ENCODE results near the gene FGFR3.

Gene FGFR3

DNA sequence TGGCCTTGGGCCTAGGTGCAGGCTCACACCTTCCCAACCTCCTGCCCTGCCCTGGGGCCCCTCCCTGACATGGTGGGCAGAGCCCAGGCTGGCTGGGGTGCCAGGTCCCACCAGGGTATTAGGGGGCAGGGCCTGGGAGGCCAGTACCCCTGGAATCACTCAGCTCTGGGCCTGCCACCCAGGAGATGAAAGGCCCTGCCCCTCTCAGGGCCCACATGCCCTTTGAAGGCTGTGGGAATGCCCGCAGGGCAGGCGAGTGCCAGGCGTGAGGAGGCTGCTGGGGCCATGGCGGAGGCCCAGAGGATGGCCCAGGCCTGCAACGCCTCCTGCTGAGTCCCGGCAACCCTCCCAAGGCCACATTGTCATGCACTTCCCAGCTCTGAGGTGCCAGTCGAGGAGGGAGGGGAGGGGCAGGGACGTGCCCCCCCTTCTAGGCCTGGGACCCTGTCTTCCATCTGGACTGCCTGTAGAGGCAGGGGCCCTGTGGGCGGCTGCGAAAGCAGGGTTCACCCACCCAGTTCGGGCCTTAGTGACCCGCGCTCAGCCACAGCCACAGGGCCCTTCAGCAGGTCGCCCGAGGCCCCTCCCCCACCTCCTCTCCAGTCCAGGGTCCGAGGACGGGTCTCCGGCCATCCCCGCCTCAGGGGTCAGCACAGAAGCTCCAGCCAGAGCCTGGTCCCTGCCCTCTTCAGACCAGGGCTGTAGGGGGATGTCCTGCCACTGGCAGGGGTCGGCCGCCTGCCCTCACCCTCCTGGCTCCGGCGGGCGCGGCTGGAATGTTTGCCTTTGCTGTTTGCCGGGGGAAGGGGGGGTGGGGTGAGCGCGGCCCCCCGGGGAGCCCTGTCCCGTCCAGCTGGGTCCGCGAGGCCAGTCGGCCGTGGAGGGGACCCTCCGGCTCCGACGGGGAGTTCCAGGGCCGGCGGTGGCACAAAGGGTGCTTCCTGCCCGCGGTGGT, 26.7 kb upstream of the FGFR3 start:
- no peak for TF ChIP-seq JUND (IDR thresholded peaks at IDR 0.05; ENCODE audit: low read depth)
- DNase-seq (ENCODE audit: low read depth in 1 of 2, low spot score in 1 of 2), result peak in 1 of 2 experiments; percentile 46
- in situ Hi-C loops (cut with HindIII; ENCODE audit: low pct_unique_long_range_greater_than_20kb, low sequenced_read_pairs), result no loop called here

- in situ Hi-C loops (cut with HindIII; ENCODE audit: low pct_unique_long_range_greater_than_20kb, low sequenced_read_pairs), result no loop called here
- DNase-seq (ENCODE audit: low read depth in 1 of 2, low spot score in 1 of 2), result no peak
- no peak for TF ChIP-seq JUND (IDR thresholded peaks at IDR 0.05; ENCODE audit: low read depth)
These were observed 25.9 kb upstream of the FGFR3 start for GRCh38 chr4:1767061-1767769.

- peak; percentile 61 to 81 for DNase-seq (ENCODE audit: low read depth in 1 of 2, low spot score in 1 of 2)
- TF ChIP-seq JUND (IDR thresholded peaks at IDR 0.05; ENCODE audit: low read depth), result no peak
- in situ Hi-C loops (cut with HindIII; ENCODE audit: low pct_unique_long_range_greater_than_20kb, low sequenced_read_pairs), result no loop called here
These were observed 25.2 kb upstream of the FGFR3 start for GRCh38 chr4:1767770-1768366.

- in situ Hi-C loops (cut with HindIII; ENCODE audit: low pct_unique_long_range_greater_than_20kb, low sequenced_read_pairs), result no loop called here
- no peak for TF ChIP-seq JUND (IDR thresholded peaks at IDR 0.05; ENCODE audit: low read depth)
- DNase-seq (ENCODE audit: low read depth in 1 of 2, low spot score in 1 of 2), result peak; percentile 77 to 78
These were observed 24.6 kb upstream of the FGFR3 start for GRCh38 chr4:1768367-1769034.

DNA sequence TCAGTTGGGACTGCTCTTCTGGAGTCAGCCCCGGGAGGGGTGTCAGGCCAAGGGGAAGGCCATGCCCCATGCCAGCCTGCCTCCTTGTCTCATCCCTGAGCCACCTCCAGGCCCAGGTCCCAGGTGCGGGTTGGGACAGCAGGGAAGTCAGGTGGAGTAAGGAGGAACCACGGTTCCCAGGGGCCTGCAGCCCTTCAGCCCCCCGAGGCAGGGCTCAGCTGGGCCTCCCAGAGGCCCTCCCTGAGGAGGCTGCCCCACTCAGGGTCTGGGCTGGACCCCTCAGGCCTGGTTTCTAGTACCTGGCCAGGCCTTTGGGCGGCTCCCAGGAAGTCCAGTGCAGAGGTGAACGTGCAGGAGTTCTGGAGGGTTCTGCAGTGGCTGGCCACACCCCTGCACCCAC, 23.4 kb upstream of the FGFR3 start:
- in situ Hi-C loops (cut with HindIII; ENCODE audit: low pct_unique_long_range_greater_than_20kb, low sequenced_read_pairs), result no loop called here
- no peak for DNase-seq (ENCODE audit: low read depth in 1 of 2, low spot score in 1 of 2)
- no peak for TF ChIP-seq JUND (IDR thresholded peaks at IDR 0.05; ENCODE audit: low read depth)

DNA sequence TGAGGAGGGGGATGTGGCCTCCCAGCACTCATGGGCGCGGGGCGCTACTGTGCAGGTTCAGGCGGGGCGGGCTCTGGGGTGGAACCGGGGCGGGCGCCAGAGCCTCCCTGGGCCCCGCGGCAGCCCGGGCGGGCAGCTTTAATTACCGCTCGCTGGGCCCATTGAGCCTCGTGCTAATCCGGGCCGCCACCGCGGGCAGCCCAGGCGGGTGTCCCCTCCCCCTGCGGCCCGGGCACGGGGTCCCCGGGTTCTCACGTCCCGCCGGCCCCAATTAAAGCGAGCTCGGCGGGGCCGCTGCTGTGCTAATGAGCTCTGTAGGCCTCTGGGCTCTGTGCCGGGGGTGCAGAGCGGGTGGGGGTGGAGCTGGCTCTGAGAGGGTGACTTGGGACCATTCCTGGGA, 22.8 kb upstream of the FGFR3 start:
- in situ Hi-C loops (cut with HindIII; ENCODE audit: low pct_unique_long_range_greater_than_20kb, low sequenced_read_pairs), result no loop called here
- DNase-seq (ENCODE audit: low read depth in 1 of 2, low spot score in 1 of 2), result no peak
- TF ChIP-seq JUND (IDR thresholded peaks at IDR 0.05; ENCODE audit: low read depth), result no peak

DNA sequence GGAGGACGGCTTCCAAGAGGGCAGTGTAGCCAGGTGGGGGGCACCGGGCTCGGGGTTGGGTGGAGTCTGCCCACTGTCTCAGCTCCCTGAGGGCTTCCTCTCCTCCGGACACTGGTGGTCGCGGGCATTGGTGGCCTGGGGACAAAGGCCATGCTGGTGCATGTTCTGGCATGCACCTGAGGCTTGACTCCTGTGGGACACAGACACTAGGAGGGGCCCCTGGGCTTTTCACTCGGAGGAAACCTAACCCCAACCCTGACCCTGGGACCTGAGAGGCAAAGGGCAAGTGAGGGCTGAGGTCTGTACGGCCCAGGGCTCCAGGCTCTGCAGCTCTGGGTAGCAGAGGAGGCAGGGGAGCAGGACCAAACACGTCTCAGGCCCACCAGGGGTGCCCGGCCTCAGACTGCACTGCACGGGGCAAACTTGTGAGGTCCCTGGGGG, 22.3 kb upstream of the FGFR3 start:
- no peak for DNase-seq (ENCODE audit: low read depth in 1 of 2, low spot score in 1 of 2)
- in situ Hi-C loops (cut with HindIII; ENCODE audit: low pct_unique_long_range_greater_than_20kb, low sequenced_read_pairs), result no loop called here
- TF ChIP-seq JUND (IDR thresholded peaks at IDR 0.05; ENCODE audit: low read depth), result no peak

DNA sequence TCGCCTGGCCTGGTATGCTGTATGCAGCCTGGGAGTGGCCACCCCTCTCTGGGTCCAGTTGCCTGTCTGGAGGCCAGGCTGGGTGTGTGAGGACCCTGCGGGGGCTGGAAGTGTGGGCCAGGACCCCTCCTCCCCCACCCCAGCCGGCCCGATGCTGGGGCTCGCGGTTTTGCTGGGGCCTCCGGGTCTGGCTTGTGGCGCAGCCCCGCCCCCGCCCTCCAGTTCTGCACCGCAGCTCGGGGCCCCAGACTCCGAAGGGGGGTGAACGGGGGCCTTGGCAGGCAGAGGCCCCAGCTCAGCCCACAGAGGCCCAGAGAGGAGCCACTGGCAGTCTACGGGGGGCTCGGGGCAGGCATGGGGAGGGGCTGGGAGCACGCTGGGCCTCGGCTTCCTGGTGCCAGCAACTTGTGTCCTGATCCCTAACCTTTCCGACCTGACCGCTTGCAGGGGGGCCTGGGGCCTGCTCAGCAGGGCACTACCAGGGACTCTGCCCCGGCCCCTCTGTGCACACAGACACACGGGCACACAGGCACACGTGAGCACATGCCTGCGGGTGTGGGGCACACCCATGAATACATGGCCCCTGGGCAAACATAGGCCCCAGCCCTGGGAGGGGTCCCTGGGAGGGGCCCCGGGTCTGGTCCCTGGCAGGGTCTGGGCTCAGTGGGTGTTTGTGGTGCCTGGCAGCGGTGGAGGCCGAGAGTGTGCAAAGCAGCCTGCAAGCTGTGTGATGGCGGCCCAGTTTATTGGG, 21.4 kb upstream of the FGFR3 start:
- in situ Hi-C loops (cut with HindIII; ENCODE audit: low pct_unique_long_range_greater_than_20kb, low sequenced_read_pairs), result no loop called here
- no peak for DNase-seq (ENCODE audit: low read depth in 1 of 2, low spot score in 1 of 2)
- TF ChIP-seq JUND (IDR thresholded peaks at IDR 0.05; ENCODE audit: low read depth), result no peak

DNA sequence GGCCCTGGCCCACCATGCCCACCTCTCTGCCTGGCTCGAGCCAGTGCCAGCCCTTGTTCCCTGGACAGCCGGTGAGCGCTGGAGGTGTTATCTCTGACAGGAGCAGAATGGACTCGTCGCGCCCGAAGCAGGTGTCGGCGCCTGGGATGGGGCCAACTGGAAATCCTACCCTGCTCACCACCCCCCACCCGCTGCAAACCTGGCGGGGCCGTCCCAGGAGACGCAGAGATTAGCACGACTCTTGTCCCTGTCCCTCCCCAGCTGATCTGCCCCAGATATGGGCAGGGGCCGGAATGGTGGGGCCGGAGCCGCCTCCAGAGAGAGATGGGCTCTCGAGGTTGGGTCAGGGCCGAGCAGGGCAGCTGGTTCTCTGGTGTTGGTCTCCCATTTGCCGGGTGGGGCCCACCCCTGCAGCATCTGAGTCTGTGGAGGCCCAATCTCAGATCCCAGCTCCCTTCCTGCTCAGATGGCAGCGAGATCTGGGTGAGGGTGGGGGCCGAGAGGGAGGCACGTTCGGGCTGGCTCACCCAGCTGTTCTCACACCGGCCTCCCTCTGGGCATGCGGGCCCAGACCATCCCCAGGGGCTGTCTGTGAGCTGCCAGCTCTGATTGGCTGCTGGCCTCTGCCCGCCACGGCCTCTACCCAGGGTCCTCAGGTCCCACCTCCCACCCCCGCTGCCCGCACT, 20.1 kb upstream of the FGFR3 start:
- DNase-seq (ENCODE audit: low read depth in 1 of 2, low spot score in 1 of 2), result no peak
- in situ Hi-C loops (cut with HindIII; ENCODE audit: low pct_unique_long_range_greater_than_20kb, low sequenced_read_pairs), result no loop called here
- TF ChIP-seq JUND (IDR thresholded peaks at IDR 0.05; ENCODE audit: low read depth), result no peak

GRCh38 chr4:1773754-1774153, 19.3 kb upstream of the FGFR3 start:
- in situ Hi-C loops (cut with HindIII; ENCODE audit: low pct_unique_long_range_greater_than_20kb, low sequenced_read_pairs), result no loop called here
- no peak for DNase-seq (ENCODE audit: low read depth in 1 of 2, low spot score in 1 of 2)

GRCh38 chr4:1775731-1776500, 17.2 kb upstream of the FGFR3 start:
- in situ Hi-C loops (cut with HindIII; ENCODE audit: low pct_unique_long_range_greater_than_20kb, low sequenced_read_pairs), result no loop called here
- no peak for TF ChIP-seq JUND (IDR thresholded peaks at IDR 0.05; ENCODE audit: low read depth)
- peak; percentile 53 to 76 for DNase-seq (ENCODE audit: low read depth in 1 of 2, low spot score in 1 of 2)

More at GRCh38 chr4:1773754-1774153, 19.3 kb upstream of the FGFR3 start:
- no peak for TF ChIP-seq JUND (IDR thresholded peaks at IDR 0.05; ENCODE audit: low read depth)
